A673 (cell line): Measurements from ENCODE around the gene CCDC12. TPM values are rescaled to one million over a fixed set of nuclear protein-coding genes. Genes with fewer than 3 reads are reported as not detected.

ENCODE experiments used
- BruUV-seq: library from RNA; stranded (reverse); fragments of 400-500 nt; replicated peaks from 2 replicates; lab custom pipeline; 2021; lab: Mats Ljungman, UMichigan
- CTCF ChIA-PET: fragments of 300-600 bp; sonication (Branson Sonifier 250); formaldehyde crosslinking; loops from one replicate; lab custom pipeline; 2022; ENCODE audit warnings: antibody characterized with exemption; lab: Charles Lee
- POLR2A ChIA-PET: fragments of 300-600 bp; sonication (Branson Sonifier 250); formaldehyde crosslinking; loops from one replicate; lab custom pipeline; 2022; ENCODE audit warnings: antibody characterized with exemption; ENCODE audit not compliant: low non-redundant PET; lab: Charles Lee
- DNase-seq: peaks from one replicate; pipeline ENCODE4 v3.0.0-alpha.2; 2015; ENCODE audit warnings: low spot score
- H3K27ac ChIP-seq: fragments of 200-600 bp; sonication (generic); 2 replicates; pipeline ENCODE4 v1.5.1; 2016; ENCODE audit warnings: mixed run types, low read depth, mild to moderate bottlenecking, mixed read lengths, antibody characterized with exemption, low read length; ENCODE audit not compliant: poor library complexity, severe bottlenecking
- H3K27me3 ChIP-seq: fragments of 200-600 bp; sonication (generic); replicated peaks from 2 replicates; pipeline ENCODE4 v1.6.1; 2017; ENCODE audit warnings: mixed run types, low read depth, mild to moderate bottlenecking, mixed read lengths, antibody characterized with exemption, low read length; ENCODE audit not compliant: insufficient read depth, poor library complexity
- H3K36me3 ChIP-seq: fragments of 200-600 bp; sonication (generic); 2 replicates; pipeline ENCODE4 v1.6.1; 2016; ENCODE audit warnings: mixed run types, mild to moderate bottlenecking, mixed read lengths, antibody characterized with exemption, low read length; ENCODE audit not compliant: insufficient read depth, poor library complexity, severe bottlenecking
- H3K4me1 ChIP-seq: fragments of 200-600 bp; sonication (generic); 2 replicates; pipeline ENCODE4 v1.6.1; 2017; ENCODE audit warnings: mixed run types, mild to moderate bottlenecking, mixed read lengths, antibody characterized with exemption, low read length; ENCODE audit not compliant: insufficient read depth, poor library complexity, severe bottlenecking
- H3K4me3 ChIP-seq: fragments of 200-600 bp; sonication (generic); 2 replicates; pipeline ENCODE4 v1.5.1; 2016; ENCODE audit warnings: low read depth, mixed run types, mild to moderate bottlenecking, mixed read lengths, low read length; ENCODE audit not compliant: poor library complexity, severe bottlenecking
- H3K9me3 ChIP-seq: fragments of 200-600 bp; sonication (generic); 2 replicates; pipeline ENCODE4 v1.6.1; 2016; ENCODE audit warnings: mixed run types, low read depth, mild to moderate bottlenecking, mixed read lengths, antibody characterized with exemption, low read length; ENCODE audit not compliant: poor library complexity, severe bottlenecking
- EZH2 ChIP-seq: fragments of 200-600 bp; sonication (generic); IDR thresholded peaks from 2 replicates; pipeline ENCODE4 v1.6.1; 2017; ENCODE audit warnings: borderline replicate concordance, low read depth, mild to moderate bottlenecking, mixed read lengths, antibody characterized with exemption, low read length; ENCODE audit not compliant: poor library complexity, severe bottlenecking
- intact Hi-C: fragments of 100-400 bp; cut with micrococcal nuclease; formaldehyde crosslinking; loops from one replicate; pipeline ENCODE4 v1.10.0; 2022; ENCODE audit not compliant: unreplicated experiment
- total RNA-seq: library from RNA; stranded (reverse); gene quantifications from 2 replicates; pipeline ENCODE4 v1.2.3, GENCODE V29; 2021
- TF ChIP-seq, protein P1 (sequence below): fragments of 300-800, 200-600 bp; sonication (generic); conservative IDR thresholded peaks from 2 replicates; pipeline ENCODE4 v1.5.1; 2017; ENCODE audit warnings: low read depth, mild to moderate bottlenecking, antibody characterized with exemption, low read length, moderate library complexity, mixed read lengths

Gene CCDC12
- total RNA-seq, 1 experiment from 2014 or later: 28.2 TPM

DNA sequence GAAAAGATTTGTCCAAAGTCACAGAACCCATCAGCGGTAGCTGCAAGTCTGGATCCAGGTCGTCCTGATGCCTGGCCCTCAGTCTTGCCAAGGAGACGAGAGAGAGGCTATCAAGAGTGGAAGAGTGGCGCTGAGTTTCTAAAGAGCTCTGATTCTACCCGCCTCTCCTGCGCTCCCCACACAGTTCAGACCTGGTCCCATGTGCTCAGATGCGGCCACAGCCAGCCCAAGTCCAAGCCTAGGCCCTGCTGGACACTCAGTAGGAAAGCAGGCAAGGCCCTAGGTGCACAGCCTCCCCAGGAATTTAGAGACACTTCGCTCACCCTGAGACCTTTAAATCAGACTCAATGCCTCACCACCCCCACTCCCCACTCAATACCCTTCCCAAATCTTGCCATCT is 32.4 kb downstream of the CCDC12 start:
- TF ChIP-seq EZH2: no peak
- TF ChIP-seq, protein P1, sequence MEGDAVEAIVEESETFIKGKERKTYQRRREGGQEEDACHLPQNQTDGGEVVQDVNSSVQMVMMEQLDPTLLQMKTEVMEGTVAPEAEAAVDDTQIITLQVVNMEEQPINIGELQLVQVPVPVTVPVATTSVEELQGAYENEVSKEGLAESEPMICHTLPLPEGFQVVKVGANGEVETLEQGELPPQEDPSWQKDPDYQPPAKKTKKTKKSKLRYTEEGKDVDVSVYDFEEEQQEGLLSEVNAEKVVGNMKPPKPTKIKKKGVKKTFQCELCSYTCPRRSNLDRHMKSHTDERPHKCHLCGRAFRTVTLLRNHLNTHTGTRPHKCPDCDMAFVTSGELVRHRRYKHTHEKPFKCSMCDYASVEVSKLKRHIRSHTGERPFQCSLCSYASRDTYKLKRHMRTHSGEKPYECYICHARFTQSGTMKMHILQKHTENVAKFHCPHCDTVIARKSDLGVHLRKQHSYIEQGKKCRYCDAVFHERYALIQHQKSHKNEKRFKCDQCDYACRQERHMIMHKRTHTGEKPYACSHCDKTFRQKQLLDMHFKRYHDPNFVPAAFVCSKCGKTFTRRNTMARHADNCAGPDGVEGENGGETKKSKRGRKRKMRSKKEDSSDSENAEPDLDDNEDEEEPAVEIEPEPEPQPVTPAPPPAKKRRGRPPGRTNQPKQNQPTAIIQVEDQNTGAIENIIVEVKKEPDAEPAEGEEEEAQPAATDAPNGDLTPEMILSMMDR: no peak
- no peaks in the 10 kb centered on the region for H3K27me3 ChIP-seq
- no TSS peak for BruUV-seq
- ChIA-PET POLR2A (no interaction called here), CTCF (no interaction called here)
- H3K4me1 ChIP-seq: no peaks in the 10 kb centered on the region
- no peak overlapping the region for H3K4me3 ChIP-seq
- no peaks in the 10 kb centered on the region for H3K36me3 ChIP-seq
- H3K9me3 ChIP-seq: no peaks in the 10 kb centered on the region
- H3K27ac ChIP-seq: no peak overlapping the region
- DNase-seq: no peak
- intact Hi-C loops: no loop called here

DNA sequence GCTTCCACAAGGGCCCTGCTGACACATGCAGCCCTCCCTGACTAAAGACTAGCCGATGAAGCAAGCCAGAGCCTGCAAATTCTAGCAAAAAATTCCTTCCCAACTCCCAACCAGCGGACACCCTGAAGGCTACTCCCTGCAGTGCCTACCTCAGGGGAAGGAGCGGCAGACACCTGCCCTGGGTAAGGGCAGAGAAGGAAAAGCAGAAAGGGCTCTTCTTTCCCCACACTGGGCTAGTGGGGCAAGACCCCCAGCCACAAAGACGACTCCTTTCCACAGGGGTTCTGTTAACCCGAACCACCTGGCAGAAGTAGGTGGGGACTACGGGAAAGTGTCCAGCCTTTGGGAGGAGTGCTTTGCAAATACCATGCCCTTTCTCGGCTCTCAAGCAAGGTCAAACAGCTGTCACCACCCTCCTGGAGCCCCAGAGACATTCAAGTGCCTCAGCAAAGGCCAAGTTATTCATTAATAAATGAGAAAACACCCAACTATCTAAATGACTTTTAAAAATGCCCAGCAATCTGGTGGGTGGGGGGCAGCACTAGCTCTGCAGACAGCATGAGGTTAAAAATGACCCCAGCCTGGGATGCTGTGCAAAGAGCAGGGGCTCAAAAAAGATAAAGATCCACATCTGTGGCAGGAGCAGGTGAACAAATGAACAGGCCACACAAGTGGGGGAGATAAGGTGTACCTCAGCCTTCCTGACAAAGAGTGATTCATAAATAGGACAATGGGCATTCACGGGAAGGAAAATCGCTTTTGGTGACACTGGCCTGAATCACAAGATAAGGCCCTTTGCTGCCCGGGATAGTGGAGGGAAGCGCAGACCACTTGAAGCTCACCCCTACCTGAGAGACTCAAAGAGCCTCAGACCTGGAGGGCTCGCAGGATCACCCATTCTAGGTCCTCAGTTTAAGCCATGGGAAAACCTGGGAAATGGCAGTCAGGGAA is 33.0 kb downstream of the CCDC12 start:
- DNase-seq: no peak
- Histone ChIP-seq H3K27me3 (no peaks in the 10 kb centered on the region), H3K27ac (no peak overlapping the region), H3K4me1 (no peaks in the 10 kb centered on the region), H3K4me3 (no peak overlapping the region), H3K9me3 (no peaks in the 10 kb centered on the region), H3K36me3 (no peaks in the 10 kb centered on the region)
- intact Hi-C loops: no loop called here
- ChIA-PET POLR2A (no interaction called here), CTCF (no interaction called here)
- no peak for TF ChIP-seq EZH2
- TF ChIP-seq, protein P1: no peak
- BruUV-seq: no TSS peak

DNA sequence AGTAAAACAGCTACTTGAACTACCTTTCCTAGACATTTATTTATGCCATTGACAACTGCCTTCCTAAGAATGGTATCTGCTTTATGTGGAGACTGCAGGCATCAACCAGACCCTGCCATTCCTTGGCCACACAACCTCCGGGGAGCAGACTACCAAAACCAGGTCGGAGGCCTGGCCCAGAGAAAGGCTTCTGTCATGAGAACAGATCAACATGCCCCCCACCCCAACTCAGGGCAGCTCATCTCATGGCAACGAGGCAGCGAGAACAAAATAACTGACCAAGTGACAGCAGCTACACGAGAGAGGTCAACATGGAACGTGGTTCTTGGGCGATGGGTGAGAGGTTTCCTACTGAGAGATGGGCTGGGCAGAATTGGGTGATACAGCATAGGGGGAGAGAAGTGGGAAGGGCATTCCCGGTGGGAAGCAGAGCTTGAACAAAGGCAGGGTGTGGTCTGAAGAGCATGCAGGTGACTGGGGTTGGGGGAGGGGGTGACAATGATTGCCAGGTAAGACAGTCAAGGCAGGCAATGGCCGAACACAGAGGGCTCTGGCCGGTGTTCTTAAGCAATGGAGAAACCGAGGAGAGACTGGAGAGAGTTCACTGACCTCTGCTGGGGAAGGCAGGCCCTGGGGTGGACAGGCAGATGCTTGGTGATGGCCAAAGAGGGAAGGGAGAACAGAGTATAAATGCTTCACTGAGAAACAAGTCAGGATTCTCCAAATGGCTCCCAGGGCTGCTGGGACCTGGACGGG is 33.9 kb downstream of the CCDC12 start:
- Histone ChIP-seq H3K36me3 (no peaks in the 10 kb centered on the region), H3K27ac (no peak overlapping the region), H3K4me1 (no peaks in the 10 kb centered on the region), H3K4me3 (no peak overlapping the region), H3K9me3 (no peaks in the 10 kb centered on the region), H3K27me3 (no peaks in the 10 kb centered on the region)
- no peak for DNase-seq
- intact Hi-C loops: no loop called here
- no TSS peak for BruUV-seq
- ChIA-PET CTCF (no interaction called here), POLR2A (no interaction called here)
- TF ChIP-seq, protein P1: no peak
- no peak for TF ChIP-seq EZH2
